Measurements from ENCODE around the gene SLFN12L.
A peak's percentile ranks its signal among the peaks of the same experiment; 100 is the strongest.
"Not testable (repeated sequence)": the region's sequence is repeated elsewhere in the genome, so short reads cannot be mapped to it uniquely, and the experiment has no call there.

The SLFN12L gene

DNA sequence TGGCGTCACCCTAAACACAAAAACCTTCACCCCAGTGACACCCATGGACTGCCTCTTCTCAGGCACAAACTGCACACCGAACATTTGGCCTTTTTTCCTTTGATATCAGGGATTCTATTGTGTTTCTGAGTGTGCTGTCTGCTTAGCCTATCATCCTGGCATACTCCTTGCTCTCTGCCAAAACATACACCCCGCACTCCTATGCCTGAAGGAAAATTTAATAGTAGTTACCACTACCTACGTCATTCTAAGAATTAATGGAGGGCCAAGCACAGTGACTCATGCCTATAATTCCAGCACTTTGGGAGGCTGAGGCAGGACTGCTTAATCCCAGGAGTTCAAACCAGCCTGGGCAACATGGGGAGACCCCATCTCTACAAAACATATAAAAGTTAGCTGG, 69.0 kb downstream of the SLFN12L start:
- TF ChIP-seq CTCF (IDR thresholded peaks at IDR 0.05), result no peak
- Mint-ChIP-seq H3K36me3 (ENCODE audit: low read depth) (no peaks in the 10 kb centered on the region), H3K4me3 (no peak overlapping the region), H3K27ac (no peak overlapping the region), H3K9me3 (peaks cover 9% of the 10 kb centered on the region), H3K27me3 (ENCODE audit: low read depth, poor library complexity) (peaks cover 43% of the 10 kb centered on the region), H3K4me1 (no peaks in the 10 kb centered on the region)
- DNase-seq, result no peak

GRCh38 chr17:35467824-35468223, 69.7 kb downstream of the SLFN12L start:
- Mint-ChIP-seq H3K9me3 (peaks cover 5% of the 10 kb centered on the region), H3K4me1 (no peaks in the 10 kb centered on the region)

DNA sequence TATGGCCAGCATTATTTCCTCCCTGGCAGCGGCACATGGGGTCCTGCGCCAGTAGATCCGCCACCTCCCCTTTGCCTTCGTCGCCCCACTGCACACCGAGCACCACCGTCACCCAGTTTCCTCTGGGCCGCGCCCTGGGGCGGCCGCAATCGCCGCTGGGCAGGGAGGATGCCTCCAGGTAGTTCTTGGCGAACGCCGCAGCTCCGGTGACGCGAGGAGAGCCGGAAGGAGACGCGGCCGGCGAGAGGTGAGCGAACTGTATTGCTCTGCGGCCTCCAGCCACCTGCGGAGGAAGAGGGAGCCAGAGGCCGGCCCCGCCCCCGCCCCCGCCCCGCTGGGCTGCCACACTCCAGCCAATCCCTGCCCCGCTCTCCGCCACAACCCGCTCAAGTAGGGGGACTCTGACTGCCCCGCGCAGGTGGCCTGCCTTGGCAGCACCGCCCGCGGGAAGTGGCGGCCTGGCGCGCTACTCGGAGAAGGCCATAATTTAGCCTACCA, 77.1 kb downstream of the SLFN12L start:
- peaks cover 7% of the 10 kb centered on the region for H3K9me3 Mint-ChIP-seq
- H3K4me3 Mint-ChIP-seq, result peak overlapping the region; percentile 66
- TF ChIP-seq CTCF (IDR thresholded peaks at IDR 0.05), result no peak
- H3K36me3 Mint-ChIP-seq (ENCODE audit: low read depth), result no peaks in the 10 kb centered on the region
- DNase-seq, result peak; percentile 72
- no peak overlapping the region for H3K27ac Mint-ChIP-seq
- H3K4me1 Mint-ChIP-seq, result peaks cover 4% of the 10 kb centered on the region
- H3K27me3 Mint-ChIP-seq (ENCODE audit: low read depth, poor library complexity), result peaks cover 95% of the 10 kb centered on the region

More at GRCh38 chr17:35467824-35468223, 69.7 kb downstream of the SLFN12L start:
- no peaks in the 10 kb centered on the region for H3K36me3 Mint-ChIP-seq (ENCODE audit: low read depth)
- no peak for TF ChIP-seq CTCF (IDR thresholded peaks at IDR 0.05)
- no peak overlapping the region for H3K4me3 Mint-ChIP-seq
- no peak overlapping the region for H3K27ac Mint-ChIP-seq
- H3K27me3 Mint-ChIP-seq (ENCODE audit: low read depth, poor library complexity), result peaks cover 43% of the 10 kb centered on the region
- no peak for DNase-seq

GRCh38 chr17:35454035-35454434, 83.4 kb downstream of the SLFN12L start:
- H3K27ac Mint-ChIP-seq; H3K36me3 Mint-ChIP-seq (ENCODE audit: low read depth): not testable (repeated sequence)

GRCh38 chr17:35453171-35453570, 84.3 kb downstream of the SLFN12L start:
- Mint-ChIP-seq H3K27me3 (ENCODE audit: low read depth, poor library complexity) (peaks cover 100% of the 10 kb centered on the region), H3K4me1 (peaks cover 8% of the 10 kb centered on the region), H3K27ac (no peak overlapping the region), H3K36me3 (ENCODE audit: low read depth) (no peaks in the 10 kb centered on the region), H3K9me3 (peaks cover 9% of the 10 kb centered on the region), H3K4me3 (no peak overlapping the region)
- DNase-seq, result no peak
- no peak for TF ChIP-seq CTCF (IDR thresholded peaks at IDR 0.05)

More at GRCh38 chr17:35454035-35454434, 83.4 kb downstream of the SLFN12L start:
- not testable (repeated sequence) for H3K4me3 Mint-ChIP-seq, H3K9me3 Mint-ChIP-seq, DNase-seq, H3K4me1 Mint-ChIP-seq
- H3K27me3 Mint-ChIP-seq (ENCODE audit: low read depth, poor library complexity), result peaks cover 100% of the 10 kb centered on the region

- peak; percentile 40 for DNase-seq
- Mint-ChIP-seq H3K4me3 (peak overlapping the region; percentile 74), H3K36me3 (ENCODE audit: low read depth) (no peaks in the 10 kb centered on the region), H3K9me3 (peaks cover 9% of the 10 kb centered on the region), H3K4me1 (peaks cover 13% of the 10 kb centered on the region), H3K27me3 (ENCODE audit: low read depth, poor library complexity) (peaks cover 97% of the 10 kb centered on the region), H3K27ac (no peak overlapping the region)
- no peak for TF ChIP-seq CTCF (IDR thresholded peaks at IDR 0.05)
Observed at GRCh38 chr17:35449371-35449931, 88.0 kb downstream of the SLFN12L start.

Data from nephron progenitor cell (in vitro differentiated cells).